ENCODE measurements around the gene ARID3A.

ARID3A gene

GRCh38 chr19:963486-963951, 37.7 kb downstream of the ARID3A start:
- no peak for DNase-seq

GRCh38 chr19:964116-964520, 38.3 kb downstream of the ARID3A start:
- no peak for DNase-seq

- no peak for DNase-seq
Measured at GRCh38 chr19:964761-965694, 39.2 kb downstream of the ARID3A start.

GRCh38 chr19:966485-967088, 40.8 kb downstream of the ARID3A start:
- DNase-seq, result no peak

- no peak for DNase-seq
Measured at GRCh38 chr19:970695-971094, 44.9 kb downstream of the ARID3A start.

- no peak for DNase-seq
Measured at GRCh38 chr19:971795-972194, 46.0 kb downstream of the ARID3A start.

- DNase-seq, result no peak
Measured at GRCh38 chr19:972281-972680, 46.4 kb downstream of the ARID3A start.

- DNase-seq, result no peak
Measured at GRCh38 chr19:973726-974563, 48.1 kb downstream of the ARID3A start.

GRCh38 chr19:974564-975257, 48.9 kb downstream of the ARID3A start:
- DNase-seq, result no peak

GRCh38 chr19:976476-976875, 50.6 kb downstream of the ARID3A start:
- DNase-seq, result no peak

GRCh38 chr19:977058-977464, 51.2 kb downstream of the ARID3A start:
- DNase-seq, result no peak

- DNase-seq, result no peak
Measured at GRCh38 chr19:979318-979741, 53.5 kb downstream of the ARID3A start.

- DNase-seq, result no peak
Measured at GRCh38 chr19:980133-980998, 54.5 kb downstream of the ARID3A start.

GRCh38 chr19:982567-983170, 56.8 kb downstream of the ARID3A start:
- DNase-seq, result peak; percentile 72

- DNase-seq, result peak; percentile 92
Measured at GRCh38 chr19:984165-984967, 58.5 kb downstream of the ARID3A start, which contains the start of gene WDR18. Gene WDR18 (plus strand): TSS chr19:984345. CDS start chr19:984354, 9 bp downstream.

GRCh38 chr19:986083-986482, 60.2 kb downstream of the ARID3A start:
- no peak for DNase-seq

GRCh38 chr19:988081-988480, 62.2 kb downstream of the ARID3A start:
- no peak for DNase-seq

- no peak for DNase-seq
Measured at GRCh38 chr19:988510-988909, 62.7 kb downstream of the ARID3A start.

GRCh38 chr19:989381-990081, 63.7 kb downstream of the ARID3A start:
- no peak for DNase-seq

Measured in stimulated activated CD4-positive, alpha-beta T cell treated with anti-CD3 and anti-CD28 coated beads, Interleukin-1b, Interleukin-23, amount 100 ng/mL, for 48 hours (primary cell).